Adrenal gland (tissue), 12 donors: ENCODE measurements around the gene PPP3CA. TPM values are rescaled to one million over a fixed set of nuclear protein-coding genes. Genes with fewer than 3 reads are reported as not detected.

Source experiments
- DNase-seq, 7 donors: peaks; one replicate each; pipeline ENCODE4 v3.0.0-alpha.2; 2019 to 2020
- H3K27ac ChIP-seq, 5 donors: fragments of 200-600 bp; sonication (generic) in 4 of 5; 1 replicate in 3 of 5; 2 replicates in 2 of 5; pipeline versions ENCODE4 v1.5.1 to v1.8.0; 2016 to 2020; ENCODE audit warnings: mild to moderate bottlenecking in 1 of 5
- H3K27me3 ChIP-seq: fragments of 200-600 bp; 2 replicates; pipeline ENCODE4 v1.8.0; 2021
- H3K36me3 ChIP-seq, 2 donors: fragments of 200-600 bp; replicated peaks in 1 of 2; 1 replicate in 1 of 2; 2 replicates in 1 of 2; pipeline versions ENCODE4 v1.5.1 to v1.8.0; 2018 to 2022
- H3K4me1 ChIP-seq, 2 donors: fragments of 200-600 bp; replicated peaks in 1 of 2; 1 replicate in 1 of 2; 2 replicates in 1 of 2; pipeline versions ENCODE4 v1.5.1 to v1.8.0; 2018 to 2021
- H3K4me3 ChIP-seq, 4 donors: fragments of 200-600 bp; sonication (generic) in 3 of 4; one replicate each; pipeline ENCODE4 v1.5.1; 2016 to 2018
- H3K9me3 ChIP-seq, 3 donors: fragments of 200-600 bp; sonication (generic) in 1 of 3; replicated peaks in 1 of 3; 1 replicate in 2 of 3; 2 replicates in 1 of 3; pipeline versions ENCODE4 v1.5.1 to v1.8.0; 2016 to 2021
- POLR2A ChIP-seq, 2 donors: fragments of 450-650 bp; IDR thresholded peaks; one replicate each; pipeline ENCODE4 v1.6.1; 2017; ENCODE audit warnings: antibody characterized with exemption in 2 of 2, mild to moderate bottlenecking in 2 of 2, moderate library complexity in 1 of 2
- WGBS, 4 donors: extraction: QIAGEN DNeasy Blood & Tissue Kit in 2 of 4; methylation state at CpG; one replicate each; pipeline versions ENCODE4 v1.1.5 to v1.1.7; 2013 to 2017; 5-methylcytosine and 5-hydroxymethylcytosine counted together
- intact Hi-C, 2 donors: fragments of 100-400 bp; cut with DNase I; formaldehyde crosslinking; loops; one replicate each; pipeline versions ENCODE4 v1.14.1 to v1.15.0; 2022 to 2023
- polyA plus RNA-seq, 3 donors: library from polyadenylated mRNA; stranded (reverse); fragments of 200-250 nt in 2 of 3; fragments of 350-450 nt in 1 of 3; fragmentation: Illumina TruSeq in 1 of 3; extraction: RNeasy Lipid Tissue Mini Kit (QIAGEN cat#74804) in 1 of 3; gene quantifications; one replicate each; pipeline ENCODE4 v1.2.3, GENCODE V29; 2013 to 2014
- total RNA-seq, 9 donors: library from RNA; depleted of rRNA in 4 of 9; stranded (reverse); fragments of >200 nt in 4 of 9; fragments of 120-200 nt in 1 of 9; fragmentation: NEBNext Ultra II Directional in 1 of 9; extraction: Animal tissue kit (Norgen Biotek cat#: 25700) in 1 of 9; gene quantifications; one replicate each; pipeline versions ENCODE4 v1.1.0 to v1.2.4, GENCODE V29; 2013 to 2023
- TF ChIP-seq, protein P1 (sequence below), 6 experiments: fragments of 450-650 bp in 4 of 6; fragments of 200-600 bp in 2 of 6; sonication (generic) in 1 of 6; IDR thresholded peaks; 1 replicate in 5 of 6; 2 replicates in 1 of 6; pipeline versions ENCODE4 v1.5.1 to v1.8.0; 2016 to 2021; ENCODE audit warnings: antibody characterized with exemption in 6 of 6, mild to moderate bottlenecking in 2 of 6, moderate library complexity in 1 of 6
- donor health status: healthy with polysubstance abuse.
- donor health status: Bipolar disorder and iron deficiency.
- donor health status: DM: yes; HTN: yes; CAD: no.
- donor health status: DM: no; HTN: no; CAD: no.
- donor health status: DM: no; HTN: no; CAD: no.
- donor health status: DM: yes; HTN: yes; CAD: no.

PPP3CA gene
- total and polyA plus RNA-seq, 12 donors, result 13.8 to 138 (median 43.8) TPM

DNA sequence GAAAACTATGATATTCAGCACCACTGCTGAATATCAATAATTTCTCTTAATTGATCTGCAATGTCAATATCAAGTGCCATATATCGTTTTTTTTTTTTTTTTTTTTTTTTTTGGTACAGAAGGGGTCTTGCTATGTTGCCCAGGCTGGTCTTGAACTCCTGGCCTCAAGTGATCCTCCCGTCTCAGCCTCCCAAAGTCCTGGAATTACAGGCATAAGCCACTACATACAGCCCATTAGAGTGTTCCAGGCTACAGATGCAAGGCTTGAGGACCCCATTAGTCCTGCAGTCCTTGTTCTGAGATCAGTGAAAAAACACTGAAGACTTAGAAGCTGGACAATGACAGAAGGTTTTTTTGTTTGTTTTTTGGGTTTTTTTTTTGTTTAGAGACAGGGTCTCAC, 48.3 kb downstream of the PPP3CA start:
- WGBS, 4 donors, result 86 to 100% (median 99%) methylated on average over 2 of the region's 2 CpGs

DNA sequence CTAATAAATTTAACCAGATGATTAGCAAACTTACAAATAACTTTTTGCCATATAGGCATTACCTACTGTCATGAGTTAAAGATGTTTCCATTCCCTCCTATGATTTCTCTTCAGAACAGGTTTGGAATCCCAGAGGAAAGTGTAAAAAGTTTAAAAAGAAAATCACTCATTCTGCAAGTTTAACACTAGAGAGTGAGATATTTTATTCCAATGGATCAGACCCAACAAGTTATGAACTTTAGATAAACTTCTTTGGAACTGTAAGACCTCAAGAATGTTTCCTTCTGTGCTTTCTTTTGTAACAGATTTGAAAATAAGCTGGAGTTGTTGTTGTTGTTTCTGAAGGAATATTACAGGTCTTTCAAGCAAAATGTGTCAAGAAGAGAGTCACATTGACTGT, 51.6 kb downstream of the PPP3CA start:
- H3K27ac ChIP-seq, result no peak overlapping the region
- TF ChIP-seq, protein P1, sequence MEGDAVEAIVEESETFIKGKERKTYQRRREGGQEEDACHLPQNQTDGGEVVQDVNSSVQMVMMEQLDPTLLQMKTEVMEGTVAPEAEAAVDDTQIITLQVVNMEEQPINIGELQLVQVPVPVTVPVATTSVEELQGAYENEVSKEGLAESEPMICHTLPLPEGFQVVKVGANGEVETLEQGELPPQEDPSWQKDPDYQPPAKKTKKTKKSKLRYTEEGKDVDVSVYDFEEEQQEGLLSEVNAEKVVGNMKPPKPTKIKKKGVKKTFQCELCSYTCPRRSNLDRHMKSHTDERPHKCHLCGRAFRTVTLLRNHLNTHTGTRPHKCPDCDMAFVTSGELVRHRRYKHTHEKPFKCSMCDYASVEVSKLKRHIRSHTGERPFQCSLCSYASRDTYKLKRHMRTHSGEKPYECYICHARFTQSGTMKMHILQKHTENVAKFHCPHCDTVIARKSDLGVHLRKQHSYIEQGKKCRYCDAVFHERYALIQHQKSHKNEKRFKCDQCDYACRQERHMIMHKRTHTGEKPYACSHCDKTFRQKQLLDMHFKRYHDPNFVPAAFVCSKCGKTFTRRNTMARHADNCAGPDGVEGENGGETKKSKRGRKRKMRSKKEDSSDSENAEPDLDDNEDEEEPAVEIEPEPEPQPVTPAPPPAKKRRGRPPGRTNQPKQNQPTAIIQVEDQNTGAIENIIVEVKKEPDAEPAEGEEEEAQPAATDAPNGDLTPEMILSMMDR (IDR thresholded peaks at IDR 0.05), result no peak
- TF ChIP-seq POLR2A (IDR thresholded peaks at IDR 0.05), result no peak
- no peaks in the 10 kb centered on the region for H3K27me3 ChIP-seq
- H3K4me1 ChIP-seq, result peaks cover 6 to 32% of the 10 kb centered on the region in 2 donors
- intact Hi-C loops, result no loop called here
- H3K9me3 ChIP-seq, result no peaks in the 10 kb centered on the region
- H3K4me3 ChIP-seq, result no peak overlapping the region
- H3K36me3 ChIP-seq, result no peaks in the 10 kb centered on the region
- DNase-seq, result no peak

More for the DNA sequence above, 48.3 kb downstream of the PPP3CA start:
- intact Hi-C loops, result no loop called here
- Histone ChIP-seq H3K27me3 (no peaks in the 10 kb centered on the region), H3K9me3 (no peaks in the 10 kb centered on the region), H3K36me3 (no peaks in the 10 kb centered on the region), H3K4me3 (no peak overlapping the region), H3K4me1 (peaks cover 0 to 16% of the 10 kb centered on the region in 2 donors), H3K27ac (no peak overlapping the region)
- no peak for DNase-seq
- TF ChIP-seq POLR2A (IDR thresholded peaks at IDR 0.05), result no peak
- TF ChIP-seq, protein P1 (IDR thresholded peaks at IDR 0.05), result no peak

DNA sequence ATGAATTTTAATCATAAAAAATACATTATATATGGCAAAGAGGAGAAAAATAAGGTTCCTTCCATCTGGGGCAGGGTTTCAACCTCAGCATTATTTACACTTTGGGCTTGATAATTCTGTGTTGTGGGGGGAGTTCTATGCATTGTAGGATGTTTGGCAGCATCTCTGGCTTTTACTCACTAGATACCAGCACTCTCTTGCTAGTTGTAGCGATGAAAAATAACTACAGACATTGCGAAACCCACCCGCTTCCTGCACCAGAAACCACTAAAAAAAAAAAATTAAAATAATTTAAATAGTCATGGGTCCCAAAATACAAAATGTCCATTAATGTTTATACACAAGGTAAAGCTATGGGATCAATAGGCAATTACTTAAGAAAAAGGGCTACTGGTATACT, 52.7 kb downstream of the PPP3CA start:
- intact Hi-C loops, result no loop called here

DNA sequence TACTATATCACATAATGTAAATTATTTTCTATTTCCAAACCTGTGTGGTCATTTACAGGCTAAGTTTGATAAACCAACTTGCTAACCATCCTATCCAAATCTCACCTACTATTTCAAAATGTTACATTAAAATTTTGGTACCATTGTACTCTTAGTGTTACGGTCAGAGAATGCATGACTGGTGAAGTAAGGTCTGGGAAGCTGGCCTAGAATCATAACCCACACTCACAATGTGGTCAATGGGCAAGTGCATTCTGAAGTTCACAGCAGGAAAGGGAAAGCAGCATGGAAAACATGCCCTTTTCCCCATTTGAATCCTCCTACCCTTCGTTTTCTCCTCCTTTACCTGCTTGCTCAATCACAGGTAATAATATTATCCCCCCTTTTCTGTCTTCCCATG, 54.4 kb downstream of the PPP3CA start:
- H3K4me3 ChIP-seq, result no peak overlapping the region
- no peaks in the 10 kb centered on the region for H3K9me3 ChIP-seq
- H3K27ac ChIP-seq, result no peak overlapping the region
- H3K36me3 ChIP-seq, result no peaks in the 10 kb centered on the region
- 92 to 96% (median 95%) methylated on average over 2 of the region's 2 CpGs for WGBS, 4 donors
- intact Hi-C loops, result no loop called here
- H3K27me3 ChIP-seq, result no peaks in the 10 kb centered on the region
- H3K4me1 ChIP-seq, result peaks cover 20 to 43% of the 10 kb centered on the region in 2 donors
- TF ChIP-seq, protein P1 (IDR thresholded peaks at IDR 0.05), result no peak
- no peak for TF ChIP-seq POLR2A (IDR thresholded peaks at IDR 0.05)
- no peak for DNase-seq

More for the DNA sequence above, 52.7 kb downstream of the PPP3CA start:
- Histone ChIP-seq H3K36me3 (no peaks in the 10 kb centered on the region), H3K4me3 (no peak overlapping the region), H3K27me3 (no peaks in the 10 kb centered on the region), H3K27ac (no peak overlapping the region), H3K4me1 (peaks cover 6 to 29% of the 10 kb centered on the region in 2 donors), H3K9me3 (no peaks in the 10 kb centered on the region)
- WGBS, 4 donors, result 83 to 100% (median 90%) methylated on average over 3 of the region's 3 CpGs
- no peak for TF ChIP-seq POLR2A (IDR thresholded peaks at IDR 0.05)
- TF ChIP-seq, protein P1 (IDR thresholded peaks at IDR 0.05), result no peak
- no peak for DNase-seq
